ENCODE data around the gene STX18. TPM values are rescaled to one million over a fixed set of nuclear protein-coding genes. Genes with fewer than 3 reads are reported as not detected.

STX18 gene
- 15.1 TPM for total RNA-seq

DNA sequence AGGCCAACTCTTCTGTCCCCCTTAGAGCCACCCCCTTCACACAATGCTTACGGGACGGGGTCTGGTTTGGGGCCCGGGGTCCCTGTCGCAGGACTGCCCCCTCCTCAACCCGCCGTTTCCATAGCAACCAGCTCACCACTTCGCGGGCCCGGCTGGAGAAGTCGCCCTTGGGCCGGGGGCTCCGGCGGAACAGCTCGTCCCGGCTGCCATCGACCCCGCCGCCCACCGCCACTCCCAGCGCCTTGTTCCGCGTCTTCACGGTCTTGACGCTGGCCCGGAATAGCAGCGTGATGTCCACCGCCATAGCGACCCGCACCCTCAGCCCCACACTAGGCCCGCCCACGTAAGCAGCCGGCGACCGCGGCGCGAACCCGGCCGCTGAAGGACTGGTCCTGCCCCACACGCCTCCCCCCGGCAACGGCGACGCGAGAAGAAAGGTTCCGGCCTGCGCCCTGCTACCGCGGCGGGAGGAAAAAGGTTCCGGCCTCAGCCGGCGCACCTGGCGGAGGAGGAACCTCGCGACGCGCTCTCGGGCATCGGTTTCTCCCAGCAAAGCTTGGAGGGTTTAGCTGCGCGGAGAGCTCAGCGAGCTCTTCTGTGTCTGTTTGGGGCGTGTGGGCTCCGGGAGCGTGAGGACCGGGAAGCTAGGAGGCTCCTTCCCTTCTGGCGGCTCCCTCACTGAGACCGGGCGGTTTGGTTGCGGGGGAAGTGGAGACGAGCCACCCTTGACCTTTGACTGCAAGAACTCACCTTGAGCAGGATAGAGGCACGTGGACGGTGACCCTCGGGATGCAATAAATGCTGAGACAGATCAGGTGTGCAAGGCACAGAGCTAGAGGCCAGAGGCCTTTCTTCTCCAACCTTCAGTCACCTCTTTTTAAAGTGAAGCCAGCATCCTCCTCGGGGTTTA lies at the start of gene STX18:
STX18 (minus strand) TSS at position 388 of the 910 bp plus-strand sequence; CDS start at position 304, 84 bp downstream.
- peaks cover 0 to 6% (median 5%) of the 10 kb centered on the region in 3 donors for H3K36me3 ChIP-seq (ENCODE audit: control insufficient read depth in 3 of 3, insufficient read depth in 3 of 3, low read length in 3 of 3)
- peaks cover 26 to 33% (median 31%) of the 10 kb centered on the region in 3 donors for H3K4me1 ChIP-seq (ENCODE audit: control insufficient read depth in 3 of 3, insufficient read depth in 3 of 3, low read length in 3 of 3)
- H3K27ac ChIP-seq (ENCODE audit: low read depth, low read length): peak within 1 kb of the TSS; percentile 88
- H3K9ac ChIP-seq (ENCODE audit: low read depth in 1 of 3, low read length in 3 of 3): peak within 1 kb of the TSS; percentile 92 to 98 (median 94)
- H3K9me3 ChIP-seq (ENCODE audit: control insufficient read depth in 3 of 3, low read length in 3 of 3): no peaks in the 10 kb centered on the region
- no peaks in the 10 kb centered on the region for H3K27me3 ChIP-seq (ENCODE audit: control insufficient read depth in 3 of 3, insufficient read depth in 3 of 3, low read length in 3 of 3)
- H3K4me3 ChIP-seq (ENCODE audit: low read length in 3 of 3): peak within 1 kb of the TSS; percentile 91 to 96 (median 94)

DNA sequence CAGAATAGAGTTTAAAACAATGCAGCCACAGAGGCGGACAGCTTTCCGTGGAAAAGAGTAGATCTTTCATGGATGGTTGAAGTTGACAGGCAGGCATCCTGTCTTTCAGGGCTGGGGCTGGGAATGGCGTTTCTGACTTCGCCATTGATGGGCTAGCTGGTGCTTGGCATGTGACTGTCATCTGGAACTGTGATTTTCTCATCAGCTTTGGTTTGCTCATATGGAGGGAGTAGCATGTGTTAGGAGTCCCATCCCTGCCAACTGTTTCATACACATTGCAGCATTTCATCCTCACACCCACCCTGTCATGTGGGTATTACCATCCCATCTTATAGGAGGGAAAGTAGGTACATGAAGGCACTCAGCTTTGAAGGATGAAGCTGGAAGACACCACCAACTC lies 49.2 kb upstream of the STX18 start:
- H3K4me1 ChIP-seq (ENCODE audit: control insufficient read depth in 3 of 3, insufficient read depth in 3 of 3, low read length in 3 of 3): no peaks in the 10 kb centered on the region
- peaks cover 2 to 4% (median 3%) of the 10 kb centered on the region in 3 donors for H3K9me3 ChIP-seq (ENCODE audit: control insufficient read depth in 3 of 3, low read length in 3 of 3)
- no peak overlapping the region for H3K27ac ChIP-seq (ENCODE audit: low read depth, low read length)
- H3K4me3 ChIP-seq (ENCODE audit: low read length in 3 of 3): no peak overlapping the region
- H3K27me3 ChIP-seq (ENCODE audit: control insufficient read depth in 3 of 3, insufficient read depth in 3 of 3, low read length in 3 of 3): no peaks in the 10 kb centered on the region
- H3K36me3 ChIP-seq (ENCODE audit: control insufficient read depth in 3 of 3, insufficient read depth in 3 of 3, low read length in 3 of 3): no peaks in the 10 kb centered on the region
- no peak overlapping the region for H3K9ac ChIP-seq (ENCODE audit: low read depth in 1 of 3, low read length in 3 of 3)

DNA sequence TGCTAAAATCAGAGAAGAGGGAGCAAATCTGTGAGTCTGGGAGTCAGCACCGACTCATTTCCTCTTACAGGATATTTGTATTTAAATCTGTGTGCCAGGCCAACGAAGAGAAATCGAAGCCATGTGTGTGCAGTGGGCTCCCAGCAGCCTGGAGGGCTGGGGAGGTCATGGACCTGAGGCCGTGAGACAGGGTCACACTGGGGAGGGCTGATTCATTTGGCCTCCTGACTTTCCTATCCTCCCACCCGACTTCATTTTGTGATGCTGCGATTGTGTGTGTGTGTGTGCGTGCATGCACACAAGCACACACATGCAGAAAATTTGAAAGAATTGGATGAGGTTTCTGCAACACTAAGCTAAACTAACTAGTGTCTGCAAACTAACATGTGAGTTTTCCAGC lies 48.7 kb upstream of the STX18 start:
- Histone ChIP-seq H3K9me3 (ENCODE audit: control insufficient read depth in 3 of 3, low read length in 3 of 3) (peaks cover 2 to 4% (median 3%) of the 10 kb centered on the region in 3 donors), H3K4me1 (ENCODE audit: control insufficient read depth in 3 of 3, insufficient read depth in 3 of 3, low read length in 3 of 3) (no peaks in the 10 kb centered on the region), H3K4me3 (ENCODE audit: low read length in 3 of 3) (no peak overlapping the region), H3K27me3 (ENCODE audit: control insufficient read depth in 3 of 3, insufficient read depth in 3 of 3, low read length in 3 of 3) (no peaks in the 10 kb centered on the region), H3K27ac (ENCODE audit: low read depth, low read length) (no peak overlapping the region), H3K36me3 (ENCODE audit: control insufficient read depth in 3 of 3, insufficient read depth in 3 of 3, low read length in 3 of 3) (no peaks in the 10 kb centered on the region), H3K9ac (ENCODE audit: low read depth in 1 of 3, low read length in 3 of 3) (no peak overlapping the region)

DNA sequence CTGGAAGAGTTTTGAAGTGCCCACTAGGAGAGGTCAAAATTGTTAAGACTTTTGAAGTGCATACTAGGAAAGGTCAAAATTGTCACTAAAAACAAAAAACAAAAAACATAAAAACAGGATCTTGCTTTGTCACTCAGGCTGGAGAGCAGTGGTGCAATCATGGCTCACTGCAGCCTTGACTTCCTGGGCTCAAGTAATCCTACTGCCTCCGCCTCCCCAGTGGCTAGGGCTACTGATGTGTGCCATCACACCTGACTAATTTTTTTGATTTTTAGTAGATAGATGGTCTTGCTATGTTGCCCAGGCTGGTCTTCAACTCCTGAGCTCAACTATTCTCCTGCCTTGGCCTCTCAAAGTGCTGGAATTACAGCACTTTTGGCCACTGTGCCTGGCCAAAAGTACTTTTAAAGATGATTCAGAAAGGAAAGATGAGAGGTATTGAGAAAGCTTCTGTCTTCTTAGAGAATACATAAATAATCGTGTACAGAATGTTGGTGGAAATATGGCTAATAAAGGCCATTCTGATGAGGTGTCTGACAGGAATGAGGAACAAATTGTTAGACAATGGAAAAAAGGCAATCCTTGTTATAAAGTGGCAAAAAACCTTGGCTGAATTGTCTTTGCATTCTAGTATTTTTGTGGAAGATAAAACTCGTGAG lies 43.3 kb upstream of the STX18 start:
- Histone ChIP-seq H3K27me3 (ENCODE audit: control insufficient read depth in 3 of 3, insufficient read depth in 3 of 3, low read length in 3 of 3) (no peaks in the 10 kb centered on the region), H3K4me3 (ENCODE audit: low read length in 3 of 3) (no peak overlapping the region), H3K9me3 (ENCODE audit: control insufficient read depth in 3 of 3, low read length in 3 of 3) (peaks cover 0 to 3% (median 0%) of the 10 kb centered on the region in 3 donors), H3K36me3 (ENCODE audit: control insufficient read depth in 3 of 3, insufficient read depth in 3 of 3, low read length in 3 of 3) (no peaks in the 10 kb centered on the region), H3K27ac (ENCODE audit: low read depth, low read length) (no peak overlapping the region), H3K4me1 (ENCODE audit: control insufficient read depth in 3 of 3, insufficient read depth in 3 of 3, low read length in 3 of 3) (no peaks in the 10 kb centered on the region), H3K9ac (ENCODE audit: low read depth in 1 of 3, low read length in 3 of 3) (no peak overlapping the region)

DNA sequence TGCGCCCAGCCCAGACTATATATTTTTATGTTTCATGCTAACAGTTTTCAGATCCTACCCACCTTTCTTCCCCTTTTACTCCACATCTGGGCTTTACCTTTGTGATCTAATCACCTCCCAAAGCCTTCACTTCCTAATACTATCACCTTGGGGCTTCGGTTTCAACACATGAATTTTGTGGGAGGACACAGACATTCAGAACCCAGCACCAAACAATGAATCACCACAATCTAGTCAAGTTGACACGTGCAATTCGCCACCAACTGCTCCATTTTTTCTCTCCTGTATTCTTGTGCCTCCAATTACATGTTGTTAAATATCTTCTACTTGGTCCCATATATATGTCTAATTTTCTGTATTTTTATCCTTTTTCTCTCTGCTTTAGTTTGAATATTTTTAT lies 41.8 kb upstream of the STX18 start:
- Histone ChIP-seq H3K9me3 (ENCODE audit: control insufficient read depth in 3 of 3, low read length in 3 of 3) (peaks cover 0 to 3% (median 0%) of the 10 kb centered on the region in 3 donors), H3K4me1 (ENCODE audit: control insufficient read depth in 3 of 3, insufficient read depth in 3 of 3, low read length in 3 of 3) (no peaks in the 10 kb centered on the region), H3K27me3 (ENCODE audit: control insufficient read depth in 3 of 3, insufficient read depth in 3 of 3, low read length in 3 of 3) (no peaks in the 10 kb centered on the region), H3K9ac (ENCODE audit: low read depth in 1 of 3, low read length in 3 of 3) (no peak overlapping the region), H3K4me3 (ENCODE audit: low read length in 3 of 3) (no peak overlapping the region), H3K36me3 (ENCODE audit: control insufficient read depth in 3 of 3, insufficient read depth in 3 of 3, low read length in 3 of 3) (no peaks in the 10 kb centered on the region), H3K27ac (ENCODE audit: low read depth, low read length) (no peak overlapping the region)

DNA sequence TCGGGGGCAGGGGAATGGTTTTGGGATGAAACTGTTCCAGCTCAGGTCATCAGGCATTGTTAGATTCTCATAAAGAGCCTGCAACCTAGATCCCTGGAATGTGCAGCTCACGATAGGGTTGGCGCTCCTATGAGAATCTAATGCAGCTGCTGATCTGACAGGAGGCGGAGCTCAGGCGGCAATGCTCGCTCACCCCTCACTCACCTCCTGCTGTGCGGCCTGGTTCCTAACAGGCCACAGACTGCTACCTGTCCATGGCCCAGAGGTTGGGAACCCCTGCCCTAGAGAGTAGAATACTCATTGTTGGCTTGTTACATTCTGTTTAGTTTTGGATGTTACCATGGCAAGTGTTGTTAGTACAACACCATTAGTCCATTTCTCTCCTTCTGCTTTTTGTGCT lies 40.8 kb upstream of the STX18 start:
- H3K9ac ChIP-seq (ENCODE audit: low read depth in 1 of 3, low read length in 3 of 3): no peak overlapping the region
- no peak overlapping the region for H3K4me3 ChIP-seq (ENCODE audit: low read length in 3 of 3)
- H3K9me3 ChIP-seq (ENCODE audit: control insufficient read depth in 3 of 3, low read length in 3 of 3): peaks cover 0 to 3% (median 0%) of the 10 kb centered on the region in 3 donors
- H3K27ac ChIP-seq (ENCODE audit: low read depth, low read length): no peak overlapping the region
- H3K27me3 ChIP-seq (ENCODE audit: control insufficient read depth in 3 of 3, insufficient read depth in 3 of 3, low read length in 3 of 3): no peaks in the 10 kb centered on the region
- no peaks in the 10 kb centered on the region for H3K4me1 ChIP-seq (ENCODE audit: control insufficient read depth in 3 of 3, insufficient read depth in 3 of 3, low read length in 3 of 3)
- no peaks in the 10 kb centered on the region for H3K36me3 ChIP-seq (ENCODE audit: control insufficient read depth in 3 of 3, insufficient read depth in 3 of 3, low read length in 3 of 3)

DNA sequence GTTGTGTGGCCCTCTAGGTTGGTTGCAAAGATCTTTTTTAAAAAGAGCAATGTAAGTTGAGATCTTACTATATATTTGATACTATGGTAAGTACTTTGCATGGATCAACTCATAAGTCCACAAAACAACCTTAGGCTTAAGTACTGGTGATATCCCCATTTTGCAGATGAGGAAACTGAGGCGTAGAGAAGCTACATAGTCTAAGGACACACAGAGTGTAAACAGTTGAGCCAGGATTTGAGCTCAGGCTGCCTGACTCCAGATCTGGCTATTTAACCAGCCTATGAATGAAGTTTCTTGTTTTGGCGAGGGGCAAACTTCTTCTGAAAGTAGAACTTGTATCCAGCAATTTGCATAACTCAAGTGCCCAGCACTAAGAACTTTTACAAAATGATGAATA lies 38.6 kb upstream of the STX18 start:
- Histone ChIP-seq H3K36me3 (ENCODE audit: control insufficient read depth in 3 of 3, insufficient read depth in 3 of 3, low read length in 3 of 3) (no peaks in the 10 kb centered on the region), H3K27me3 (ENCODE audit: control insufficient read depth in 3 of 3, insufficient read depth in 3 of 3, low read length in 3 of 3) (peaks cover 0 to 3% (median 0%) of the 10 kb centered on the region in 3 donors), H3K4me3 (ENCODE audit: low read length in 3 of 3) (no peak overlapping the region), H3K9me3 (ENCODE audit: control insufficient read depth in 3 of 3, low read length in 3 of 3) (no peaks in the 10 kb centered on the region), H3K4me1 (ENCODE audit: control insufficient read depth in 3 of 3, insufficient read depth in 3 of 3, low read length in 3 of 3) (peaks cover 3 to 4% (median 3%) of the 10 kb centered on the region in 3 donors), H3K9ac (ENCODE audit: low read depth in 1 of 3, low read length in 3 of 3) (no peak overlapping the region), H3K27ac (ENCODE audit: low read depth, low read length) (no peak overlapping the region)

DNA sequence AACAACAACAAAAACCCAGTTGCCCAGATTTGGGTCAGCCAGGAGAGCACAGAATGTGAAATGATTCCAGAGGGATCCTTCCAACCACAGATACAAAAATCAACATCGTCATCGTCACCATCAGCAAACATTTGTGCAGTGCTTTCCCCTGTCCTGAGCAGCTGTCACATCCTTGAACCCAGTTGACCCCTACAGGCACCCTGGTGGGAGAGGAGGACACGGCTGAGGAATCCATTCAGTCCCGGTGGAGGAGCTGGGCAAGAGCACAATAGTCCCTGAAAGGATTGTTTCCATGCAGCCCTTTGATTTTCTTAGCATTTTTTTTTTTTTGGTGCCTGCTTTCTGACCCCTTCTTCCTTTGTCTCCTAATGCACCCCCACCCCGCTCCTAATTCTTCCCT lies 37.1 kb upstream of the STX18 start:
- H3K4me1 ChIP-seq (ENCODE audit: control insufficient read depth in 3 of 3, insufficient read depth in 3 of 3, low read length in 3 of 3): peaks cover 4 to 6% (median 5%) of the 10 kb centered on the region in 3 donors
- peaks cover 0 to 3% (median 0%) of the 10 kb centered on the region in 3 donors for H3K27me3 ChIP-seq (ENCODE audit: control insufficient read depth in 3 of 3, insufficient read depth in 3 of 3, low read length in 3 of 3)
- H3K4me3 ChIP-seq (ENCODE audit: low read length in 3 of 3): no peak overlapping the region
- no peaks in the 10 kb centered on the region for H3K36me3 ChIP-seq (ENCODE audit: control insufficient read depth in 3 of 3, insufficient read depth in 3 of 3, low read length in 3 of 3)
- no peak overlapping the region for H3K9ac ChIP-seq (ENCODE audit: low read depth in 1 of 3, low read length in 3 of 3)
- no peak overlapping the region for H3K27ac ChIP-seq (ENCODE audit: low read depth, low read length)
- H3K9me3 ChIP-seq (ENCODE audit: control insufficient read depth in 3 of 3, low read length in 3 of 3): no peaks in the 10 kb centered on the region

DNA sequence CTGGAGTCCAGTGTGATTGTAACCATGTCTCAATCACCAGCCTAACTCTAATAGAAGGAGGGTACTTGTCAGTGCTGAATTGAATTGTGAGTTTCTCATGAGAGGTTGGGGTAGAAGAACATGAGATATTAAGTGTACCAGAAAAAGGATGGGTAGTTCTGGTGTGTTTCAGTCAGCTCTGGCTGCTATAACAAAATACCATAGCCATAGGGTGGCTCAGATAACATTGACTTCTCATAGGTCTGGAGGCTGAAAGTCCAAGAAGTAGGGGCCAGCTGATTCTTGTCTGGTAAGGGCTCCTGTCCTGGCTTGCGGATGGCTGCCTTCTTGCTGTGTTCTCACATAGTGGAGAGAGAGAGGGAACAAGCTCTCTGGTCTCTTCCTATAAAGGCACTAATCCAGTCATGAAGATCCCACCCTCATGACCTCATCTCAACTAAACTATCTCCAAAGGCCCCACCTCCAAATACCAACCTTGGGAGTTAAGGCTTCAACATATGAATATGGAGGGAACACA lies 35.6 kb upstream of the STX18 start:
- no peaks in the 10 kb centered on the region for H3K9me3 ChIP-seq (ENCODE audit: control insufficient read depth in 3 of 3, low read length in 3 of 3)
- H3K36me3 ChIP-seq (ENCODE audit: control insufficient read depth in 3 of 3, insufficient read depth in 3 of 3, low read length in 3 of 3): no peaks in the 10 kb centered on the region
- H3K27me3 ChIP-seq (ENCODE audit: control insufficient read depth in 3 of 3, insufficient read depth in 3 of 3, low read length in 3 of 3): peaks cover 0 to 3% (median 0%) of the 10 kb centered on the region in 3 donors
- H3K9ac ChIP-seq (ENCODE audit: low read depth in 1 of 3, low read length in 3 of 3): no peak overlapping the region
- no peak overlapping the region for H3K4me3 ChIP-seq (ENCODE audit: low read length in 3 of 3)
- H3K27ac ChIP-seq (ENCODE audit: low read depth, low read length): no peak overlapping the region
- peaks cover 4 to 6% (median 5%) of the 10 kb centered on the region in 3 donors for H3K4me1 ChIP-seq (ENCODE audit: control insufficient read depth in 3 of 3, insufficient read depth in 3 of 3, low read length in 3 of 3)

Data from skeletal muscle tissue (tissue), 4 donors.